A673 (cell line): Measurements from ENCODE around the gene NPC1L1.

ENCODE experiments used
- EZH2 ChIP-seq: fragments of 200-600 bp; sonication (generic); IDR thresholded peaks from 2 replicates; pipeline ENCODE4 v1.6.1; 2017; ENCODE audit warnings: borderline replicate concordance, low read depth, mild to moderate bottlenecking, mixed read lengths, antibody characterized with exemption, low read length; ENCODE audit not compliant: poor library complexity, severe bottlenecking
- TF ChIP-seq, protein P1 (sequence below): fragments of 300-800, 200-600 bp; sonication (generic); conservative IDR thresholded peaks from 2 replicates; pipeline ENCODE4 v1.5.1; 2017; ENCODE audit warnings: low read depth, mild to moderate bottlenecking, antibody characterized with exemption, low read length, moderate library complexity, mixed read lengths

DNA sequence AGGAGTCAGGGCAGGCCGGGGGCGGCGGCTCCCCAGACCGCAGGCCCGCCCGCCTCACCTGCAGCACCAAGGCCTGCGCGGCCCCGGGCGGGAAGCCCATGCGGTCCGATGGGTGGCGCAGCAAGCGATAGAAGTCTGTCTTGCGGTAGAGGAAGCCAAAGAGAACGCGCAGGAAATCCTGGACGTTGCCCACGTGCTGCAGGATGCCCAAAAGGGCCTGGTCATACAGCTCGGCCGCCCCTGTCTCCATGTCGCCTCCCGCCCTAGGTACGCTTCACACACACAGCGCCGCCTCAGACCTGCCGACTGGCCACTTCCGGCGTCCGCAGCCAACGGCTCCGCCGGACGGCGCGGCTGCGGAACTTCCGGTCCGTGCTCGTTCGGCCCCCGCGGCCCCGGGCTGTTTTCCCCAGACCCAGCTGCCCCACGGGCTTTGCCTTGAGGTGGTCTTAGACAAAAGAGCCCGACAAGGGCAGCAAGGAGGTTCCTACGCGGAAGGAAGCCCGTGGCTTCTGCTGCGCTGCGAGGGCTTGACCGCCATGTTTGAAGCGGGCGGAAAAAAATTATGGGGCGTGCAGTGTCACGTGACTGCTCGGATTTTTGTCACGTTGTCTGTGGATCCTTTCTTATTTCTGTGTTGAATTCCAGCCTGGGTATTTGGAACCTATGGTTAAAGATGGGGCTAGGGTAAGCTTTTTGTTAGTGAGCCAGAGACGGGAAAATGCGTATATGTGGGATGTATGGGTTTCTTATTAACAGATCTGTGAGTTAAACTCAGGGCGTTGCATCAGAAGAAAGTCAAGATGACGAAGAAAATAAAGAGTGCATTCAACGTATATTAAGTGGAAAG is 50.6 kb downstream of the NPC1L1 start, which contains the start of gene NUDCD3:
- TF ChIP-seq, protein P1, sequence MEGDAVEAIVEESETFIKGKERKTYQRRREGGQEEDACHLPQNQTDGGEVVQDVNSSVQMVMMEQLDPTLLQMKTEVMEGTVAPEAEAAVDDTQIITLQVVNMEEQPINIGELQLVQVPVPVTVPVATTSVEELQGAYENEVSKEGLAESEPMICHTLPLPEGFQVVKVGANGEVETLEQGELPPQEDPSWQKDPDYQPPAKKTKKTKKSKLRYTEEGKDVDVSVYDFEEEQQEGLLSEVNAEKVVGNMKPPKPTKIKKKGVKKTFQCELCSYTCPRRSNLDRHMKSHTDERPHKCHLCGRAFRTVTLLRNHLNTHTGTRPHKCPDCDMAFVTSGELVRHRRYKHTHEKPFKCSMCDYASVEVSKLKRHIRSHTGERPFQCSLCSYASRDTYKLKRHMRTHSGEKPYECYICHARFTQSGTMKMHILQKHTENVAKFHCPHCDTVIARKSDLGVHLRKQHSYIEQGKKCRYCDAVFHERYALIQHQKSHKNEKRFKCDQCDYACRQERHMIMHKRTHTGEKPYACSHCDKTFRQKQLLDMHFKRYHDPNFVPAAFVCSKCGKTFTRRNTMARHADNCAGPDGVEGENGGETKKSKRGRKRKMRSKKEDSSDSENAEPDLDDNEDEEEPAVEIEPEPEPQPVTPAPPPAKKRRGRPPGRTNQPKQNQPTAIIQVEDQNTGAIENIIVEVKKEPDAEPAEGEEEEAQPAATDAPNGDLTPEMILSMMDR, result peak; percentile 41
- no peak for TF ChIP-seq EZH2
